DOHH2 (cell line): ENCODE measurements around the gene CTNNBL1.

ENCODE experiments used
- H3F3A ChIP-seq: fragments of 200-600 bp; sonication (generic), shearing (Covaris generic); 2 replicates; pipeline ENCODE4 v1.6.0; 2016; ENCODE audit warnings: antibody characterized with exemption, mild to moderate bottlenecking; ENCODE audit not compliant: control insufficient read depth, insufficient read depth
- H3K27ac ChIP-seq: fragments of 200-600 bp; sonication (generic); 2 replicates; pipeline ENCODE4 v1.5.1; 2014; ENCODE audit warnings: low read depth, mild to moderate bottlenecking, low read length, moderate library complexity
- H3K27me3 ChIP-seq: fragments of 200-600 bp; sonication (generic); 2 replicates; pipeline ENCODE4 v1.6.1; 2014; ENCODE audit warnings: mild to moderate bottlenecking, low read length, mixed read lengths; ENCODE audit not compliant: control insufficient read depth
- H3K36me3 ChIP-seq: fragments of 200-600 bp; sonication (generic); 2 replicates; pipeline ENCODE4 v1.6.1; 2014; ENCODE audit warnings: mild to moderate bottlenecking, low read length, moderate library complexity, mixed read lengths; ENCODE audit not compliant: control insufficient read depth
- H3K4me1 ChIP-seq: fragments of 200-600 bp; sonication (generic); 2 replicates; pipeline ENCODE4 v1.6.1; 2014; ENCODE audit warnings: mild to moderate bottlenecking, low read length, mixed read lengths; ENCODE audit not compliant: control insufficient read depth
- H3K4me2 ChIP-seq: fragments of 200-600 bp; sonication (generic); 2 replicates; pipeline ENCODE4 v1.6.0; 2014; ENCODE audit warnings: mild to moderate bottlenecking, low read length, moderate library complexity
- H3K4me3 ChIP-seq: fragments of 200-600 bp; sonication (generic); 2 replicates; pipeline ENCODE4 v1.5.1; 2014; ENCODE audit warnings: mild to moderate bottlenecking, low read length, mixed read lengths
- H3K79me2 ChIP-seq: fragments of 200-600 bp; sonication (generic); 2 replicates; pipeline ENCODE4 v1.6.1; 2014; ENCODE audit warnings: mild to moderate bottlenecking, low read length, mixed read lengths; ENCODE audit not compliant: control insufficient read depth
- H3K9me2 ChIP-seq: fragments of 200-600 bp; sonication (generic); replicated peaks from 2 replicates; pipeline ENCODE4 v1.6.1; 2014; ENCODE audit warnings: mild to moderate bottlenecking, low read length, mixed read lengths; ENCODE audit not compliant: control insufficient read depth
- H3K9me3 ChIP-seq: fragments of 200-600 bp; sonication (generic); 2 replicates; pipeline ENCODE4 v1.6.1; 2014; ENCODE audit warnings: antibody characterized with exemption, low read length, mixed read lengths; ENCODE audit not compliant: control insufficient read depth, insufficient read depth
- H4K20me1 ChIP-seq: fragments of 200-600 bp; sonication (generic); 2 replicates; pipeline ENCODE4 v1.6.0; 2014; ENCODE audit warnings: low read depth, mild to moderate bottlenecking, antibody characterized with exemption, low read length, moderate library complexity; ENCODE audit not compliant: control insufficient read depth, insufficient read depth
- CTCF ChIP-seq: fragments of 200-600 bp; sonication (generic); IDR thresholded peaks from one replicate; pipeline ENCODE4 v1.5.1; 2014; ENCODE audit warnings: antibody characterized with exemption, mild to moderate bottlenecking, low read depth, low read length; ENCODE audit not compliant: poor library complexity, severe bottlenecking
- EZH2phosphoT487 ChIP-seq: fragments of 200-600 bp; sonication (generic); IDR thresholded peaks from 2 replicates; pipeline ENCODE4 v1.6.1; 2017; ENCODE audit warnings: borderline replicate concordance, mild to moderate bottlenecking, antibody characterized with exemption, low read length, moderate library complexity, mixed read lengths

Gene CTNNBL1

GRCh38 chr20:37777012-37777950, 83.5 kb downstream of the CTNNBL1 start:
- no peaks in the 10 kb centered on the region for H4K20me1 ChIP-seq
- H3K4me3 ChIP-seq = no peak overlapping the region
- no peak overlapping the region for H3K4me2 ChIP-seq
- peaks cover 12% of the 10 kb centered on the region for H3K36me3 ChIP-seq
- H3K27ac ChIP-seq = no peak overlapping the region
- H3K79me2 ChIP-seq = no peaks in the 10 kb centered on the region
- H3K9me3 ChIP-seq = no peaks in the 10 kb centered on the region
- H3K27me3 ChIP-seq = no peaks in the 10 kb centered on the region
- TF ChIP-seq EZH2phosphoT487 = no peak
- no peaks in the 10 kb centered on the region for H3F3A ChIP-seq
- no peaks in the 10 kb centered on the region for H3K9me2 ChIP-seq
- peaks cover 9% of the 10 kb centered on the region for H3K4me1 ChIP-seq

DNA sequence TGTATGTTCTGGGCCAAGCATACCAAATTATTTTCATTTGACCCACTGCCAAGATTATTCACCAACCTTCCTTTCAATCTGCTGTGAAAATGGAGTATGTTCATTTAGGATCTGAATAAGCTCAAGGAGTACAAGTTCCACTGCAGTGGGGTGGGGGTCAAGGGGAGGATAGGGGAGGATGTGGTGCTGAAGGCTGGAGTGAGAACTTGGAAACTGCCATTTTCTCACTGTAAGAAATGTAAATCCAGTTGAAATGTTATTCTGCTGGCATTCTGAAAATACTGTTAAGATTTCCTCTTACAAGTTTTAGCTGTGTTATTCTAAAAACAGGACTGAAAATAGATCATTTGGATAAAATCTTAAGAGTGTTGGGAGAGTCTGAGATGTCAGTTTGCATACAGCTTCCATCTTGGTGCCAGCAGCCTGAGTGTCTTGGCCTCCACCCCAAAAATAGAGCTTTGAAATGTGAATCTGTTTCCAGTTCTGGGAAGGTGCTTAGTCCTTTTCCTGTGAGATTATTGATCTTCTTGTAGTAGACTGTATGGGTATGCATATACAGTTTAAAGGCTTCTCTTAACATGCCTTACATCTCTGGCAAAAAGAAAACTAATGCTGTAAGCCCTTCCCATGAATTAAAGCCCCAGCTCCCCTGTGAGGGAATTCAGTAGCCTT, 84.3 kb downstream of the CTNNBL1 start:
- H3F3A ChIP-seq = no peaks in the 10 kb centered on the region
- no peak overlapping the region for H3K27ac ChIP-seq
- no peaks in the 10 kb centered on the region for H3K9me3 ChIP-seq
- no peaks in the 10 kb centered on the region for H4K20me1 ChIP-seq
- no peaks in the 10 kb centered on the region for H3K9me2 ChIP-seq
- H3K36me3 ChIP-seq = peaks cover 9% of the 10 kb centered on the region
- TF ChIP-seq EZH2phosphoT487 (no peak), CTCF (no peak)
- no peak overlapping the region for H3K4me2 ChIP-seq
- no peaks in the 10 kb centered on the region for H3K27me3 ChIP-seq
- no peaks in the 10 kb centered on the region for H3K79me2 ChIP-seq
- peaks cover 9% of the 10 kb centered on the region for H3K4me1 ChIP-seq
- no peak overlapping the region for H3K4me3 ChIP-seq

- Histone ChIP-seq H3K79me2 (no peaks in the 10 kb centered on the region), H3K27me3 (no peaks in the 10 kb centered on the region), H3K9me3 (no peaks in the 10 kb centered on the region), H3F3A (no peaks in the 10 kb centered on the region), H3K4me3 (no peak overlapping the region), H3K27ac (no peak overlapping the region), H3K4me2 (no peak overlapping the region), H3K9me2 (no peaks in the 10 kb centered on the region), H4K20me1 (no peaks in the 10 kb centered on the region), H3K36me3 (peaks cover 6% of the 10 kb centered on the region; the same call in 1 of the 2 replicates), H3K4me1 (no peaks in the 10 kb centered on the region)
- no peak for TF ChIP-seq EZH2phosphoT487
- no peak for TF ChIP-seq CTCF
Measured at GRCh38 chr20:37781626-37782025, 87.8 kb downstream of the CTNNBL1 start.

DNA sequence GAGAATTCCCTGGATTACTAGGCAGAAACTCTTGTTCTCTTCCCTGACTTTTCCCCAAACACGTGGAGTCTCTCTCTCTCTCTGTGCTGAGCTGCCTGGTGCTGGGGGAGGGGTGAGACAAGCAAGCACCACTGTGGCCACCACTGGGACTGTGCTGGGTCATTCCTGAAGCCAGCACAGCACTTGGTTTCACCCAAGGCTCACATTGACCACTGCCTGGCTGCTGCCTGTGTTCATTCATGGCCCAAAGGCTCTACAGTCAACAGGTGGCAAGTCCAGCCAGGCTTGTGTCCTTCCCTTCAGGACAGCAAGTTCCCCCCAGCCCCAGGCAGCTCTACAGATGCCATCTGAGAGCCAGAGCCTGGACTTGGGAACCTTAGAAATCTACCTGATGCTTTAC, 92.2 kb downstream of the CTNNBL1 start:
- no peaks in the 10 kb centered on the region for H3K9me2 ChIP-seq
- H3K36me3 ChIP-seq = peaks cover 22% of the 10 kb centered on the region
- H3K4me1 ChIP-seq = peaks cover 9% of the 10 kb centered on the region
- H3K27ac ChIP-seq = no peak overlapping the region
- H3K4me2 ChIP-seq = no peak overlapping the region
- H3F3A ChIP-seq = no peaks in the 10 kb centered on the region
- no peaks in the 10 kb centered on the region for H4K20me1 ChIP-seq
- no peaks in the 10 kb centered on the region for H3K27me3 ChIP-seq
- H3K9me3 ChIP-seq = no peaks in the 10 kb centered on the region
- TF ChIP-seq CTCF (no peak), EZH2phosphoT487 (no peak)
- H3K79me2 ChIP-seq = no peaks in the 10 kb centered on the region
- H3K4me3 ChIP-seq = no peak overlapping the region
